GM19463 (cell line): ENCODE measurements around the gene ACBD4.

Experiments used
- ATAC-seq: cut with Tn5 transposase; IDR thresholded peaks from one replicate; pipeline ENCODE4 v1.9.1; 2021; ENCODE audit warnings: mild to moderate bottlenecking, moderate library complexity; ENCODE audit not compliant: unreplicated experiment

Gene ACBD4

DNA sequence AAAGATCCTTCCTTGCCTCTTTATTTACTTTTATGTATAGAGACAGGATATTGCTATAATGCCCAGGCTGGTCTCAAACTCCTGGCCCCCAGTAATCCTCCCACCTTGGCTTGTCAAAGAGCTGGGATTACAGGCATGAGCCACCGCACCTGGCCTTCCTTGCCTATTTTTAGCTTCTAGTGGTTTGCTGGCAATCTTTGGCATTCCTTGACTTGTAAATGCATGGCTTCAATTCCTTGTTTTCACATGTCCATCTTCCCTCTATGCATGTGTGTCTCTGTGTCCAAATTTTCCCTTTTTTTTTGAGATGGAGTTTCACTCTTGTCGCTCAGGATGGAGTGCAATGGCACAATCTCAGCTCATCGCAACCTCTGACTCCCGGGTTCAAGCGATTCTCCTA, 48.7 kb downstream of the ACBD4 start:
- ATAC-seq = no peak

DNA sequence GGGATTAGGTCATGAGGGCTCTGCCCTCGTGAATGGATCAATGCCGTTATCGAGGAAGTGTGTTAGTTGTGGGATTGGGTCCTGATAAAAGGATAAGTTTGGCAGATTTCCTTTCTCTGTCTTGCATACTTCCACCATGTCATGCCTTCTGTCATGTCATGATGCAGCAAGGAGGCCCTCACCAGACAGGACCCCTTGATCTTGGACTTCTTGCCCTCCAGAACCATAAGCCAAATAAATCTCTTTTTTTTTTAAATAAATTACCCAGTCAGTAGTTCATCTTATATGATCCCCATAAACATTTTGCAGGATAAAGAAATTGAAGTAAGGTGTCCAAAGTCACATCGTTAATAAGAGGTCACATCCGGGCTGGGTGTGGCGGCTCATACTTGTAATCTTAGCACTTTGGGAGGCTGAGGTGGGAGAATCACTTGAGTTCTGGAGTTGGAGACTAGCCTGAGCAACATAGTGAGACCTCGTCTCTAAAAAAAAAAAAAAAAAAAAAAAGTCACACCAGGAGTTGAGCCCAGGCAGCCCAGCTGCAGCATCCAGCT, 51.4 kb downstream of the ACBD4 start:
- no peak for ATAC-seq

DNA sequence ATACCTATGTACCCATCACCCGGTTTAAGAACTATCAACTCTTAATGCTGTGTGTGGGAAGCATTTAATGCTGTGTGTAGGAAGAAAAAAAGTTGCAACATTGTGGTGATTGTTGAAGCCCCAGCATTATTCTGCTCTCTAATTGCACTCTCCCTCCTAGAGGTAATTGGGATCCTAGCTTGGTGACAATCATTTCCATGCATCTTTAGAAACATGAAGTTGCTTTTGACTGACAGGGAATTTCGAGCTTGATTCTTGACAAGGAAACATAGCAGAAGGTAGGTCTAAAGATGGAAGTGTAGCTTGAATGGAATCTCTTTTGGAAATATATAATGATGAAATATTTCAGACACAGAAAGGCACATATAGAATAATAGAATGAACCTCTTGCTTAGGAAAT, 53.5 kb downstream of the ACBD4 start:
- ATAC-seq = no peak

DNA sequence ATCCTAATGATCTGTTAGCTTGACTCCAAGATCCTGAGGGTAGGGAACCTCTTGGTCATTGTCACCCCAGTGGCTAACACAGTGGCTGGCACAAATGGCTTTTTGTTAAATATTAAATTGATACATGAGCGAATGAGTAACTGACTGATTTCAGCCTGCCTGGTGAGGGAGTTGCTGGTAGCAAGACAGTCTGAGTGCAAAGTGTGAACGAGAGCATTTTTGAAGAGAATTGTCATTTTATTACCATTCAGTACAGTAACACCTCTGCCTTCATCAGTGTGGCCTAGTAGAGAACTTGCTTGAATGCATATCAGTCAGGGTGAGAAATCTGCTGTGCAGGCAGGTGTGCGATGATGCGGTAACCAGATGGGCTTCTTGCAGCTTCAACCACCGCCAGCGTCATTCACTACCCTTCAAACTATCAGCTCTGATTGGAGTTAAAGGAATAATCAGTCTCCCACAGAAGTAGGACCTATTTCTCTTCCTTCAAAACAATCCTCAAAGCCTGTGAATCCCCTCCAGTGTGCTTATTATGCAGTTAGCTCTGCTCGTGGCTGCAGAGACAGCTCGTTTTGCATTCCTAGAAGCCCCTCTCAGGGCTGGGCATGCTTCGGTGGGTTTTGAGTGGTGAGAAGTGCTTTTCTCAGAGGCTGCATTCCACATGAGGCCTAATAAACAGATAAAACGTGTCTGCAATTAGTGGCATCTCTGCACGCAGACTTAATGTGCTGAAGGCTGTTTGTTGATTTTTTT, 55.2 kb downstream of the ACBD4 start:
- ATAC-seq = no peak
